ENCODE measurements around the gene MOG.

Gene MOG

GRCh38 chr6:29656798-29657197, at the start of gene MOG:
MOG (plus strand) TSS chr6:29657092; CDS start chr6:29657210, 118 bp downstream.
- no peak for FAIRE-seq

- no peak for FAIRE-seq
Observed at GRCh38 chr6:29608131-29608530, 48.8 kb upstream of the MOG start.

- FAIRE-seq: no peak
Observed at GRCh38 chr6:29610540-29610939, 46.4 kb upstream of the MOG start.

GRCh38 chr6:29611426-29611825, 45.5 kb upstream of the MOG start:
- FAIRE-seq: no peak

GRCh38 chr6:29617782-29618554, 38.9 kb upstream of the MOG start:
- FAIRE-seq: no peak

- no peak for FAIRE-seq
Observed at GRCh38 chr6:29619578-29620160, 37.2 kb upstream of the MOG start.

- FAIRE-seq: no peak
Observed at GRCh38 chr6:29620630-29621029, 36.3 kb upstream of the MOG start.

- no peak for FAIRE-seq
Observed at GRCh38 chr6:29624520-29624961, 32.4 kb upstream of the MOG start.

- no peak for FAIRE-seq
Observed at GRCh38 chr6:29625337-29625930, 31.5 kb upstream of the MOG start.

- no peak for FAIRE-seq
Observed at GRCh38 chr6:29626948-29627754, 29.7 kb upstream of the MOG start.

- no peak for FAIRE-seq
Observed at GRCh38 chr6:29627755-29628418, 29.0 kb upstream of the MOG start.

- FAIRE-seq: no peak
Observed at GRCh38 chr6:29628419-29629281, 28.2 kb upstream of the MOG start.

GRCh38 chr6:29629571-29629970, 27.3 kb upstream of the MOG start:
- no peak for FAIRE-seq

GRCh38 chr6:29630315-29630714, 26.6 kb upstream of the MOG start:
- no peak for FAIRE-seq

GRCh38 chr6:29631209-29631810, 25.6 kb upstream of the MOG start:
- no peak for FAIRE-seq

- FAIRE-seq: no peak
Observed at GRCh38 chr6:29631860-29632731, 24.8 kb upstream of the MOG start.

- no peak for FAIRE-seq
Observed at GRCh38 chr6:29632789-29633533, 23.9 kb upstream of the MOG start, which contains the start of gene GABBR1. GABBR1 (minus strand) TSS chr6:29633183; CDS start chr6:29632385, 798 bp downstream.

GRCh38 chr6:29633534-29633905, 23.4 kb upstream of the MOG start:
- FAIRE-seq: no peak

GRCh38 chr6:29637247-29637646, 19.6 kb upstream of the MOG start:
- no peak for FAIRE-seq
